GM12874 (cell line): ENCODE measurements around the gene TMTC2.

ENCODE experiments used
- CTCF ChIP-seq: IDR thresholded peaks from 2 replicates; pipeline ENCODE4 v1.5.1; 2011; ENCODE audit warnings: low read depth, mild to moderate bottlenecking, control low read depth, low read length, moderate library complexity; ENCODE audit not compliant: insufficient read depth

TMTC2 gene

GRCh38 chr12:82651489-82651888, 35.2 kb upstream of the TMTC2 start:
- TF ChIP-seq CTCF: no peak

- no peak for TF ChIP-seq CTCF
Measured at GRCh38 chr12:82652071-82652470, 34.6 kb upstream of the TMTC2 start.

- no peak for TF ChIP-seq CTCF
Measured at GRCh38 chr12:82655751-82656150, 31.0 kb upstream of the TMTC2 start.

GRCh38 chr12:82659343-82660207, 27.1 kb upstream of the TMTC2 start:
- no peak for TF ChIP-seq CTCF

GRCh38 chr12:82660541-82661325, 26.0 kb upstream of the TMTC2 start:
- no peak for TF ChIP-seq CTCF

GRCh38 chr12:82663893-82664292, 22.8 kb upstream of the TMTC2 start:
- TF ChIP-seq CTCF: no peak

- no peak for TF ChIP-seq CTCF
Measured at GRCh38 chr12:82665142-82665923, 21.4 kb upstream of the TMTC2 start.
